ENCODE measurements around the gene ATXN7L2.
"Not testable (repeated sequence)": the region's sequence is repeated elsewhere in the genome, so short reads cannot be mapped to it uniquely, and the experiment has no call there.

The ATXN7L2 gene

DNA sequence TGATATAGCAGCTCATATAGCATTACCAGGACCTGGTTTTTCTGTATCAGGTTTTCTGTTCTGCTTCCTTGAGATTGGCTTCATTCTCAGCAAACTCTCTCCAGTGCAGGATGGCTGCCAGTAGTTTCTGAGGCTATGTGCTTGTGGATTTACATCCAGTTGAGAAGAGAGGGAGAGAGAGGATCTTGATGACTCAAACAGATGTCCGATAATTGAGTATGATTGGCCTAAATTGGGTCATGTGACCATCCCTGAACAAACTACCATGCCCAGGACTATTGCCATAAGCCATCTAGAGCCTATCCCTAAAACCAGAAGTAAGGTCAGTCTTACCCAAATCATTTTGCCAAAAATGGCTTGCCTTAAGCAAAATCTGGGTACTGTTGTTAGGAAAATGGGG is 39.4 kb upstream of the ATXN7L2 start:
- Histone ChIP-seq H2AFZ (ENCODE audit: low read length) (no peak overlapping the region), H3K9me3 (ENCODE audit: low read length) (0 out of 2 replicates have a peak, but pooled peaks cover 3% of the 10 kb centered on the region), H3K4me1 (ENCODE audit: insufficient read depth, low read length, severe bottlenecking) (no peaks in the 10 kb centered on the region), H3K9ac (ENCODE audit: low read length) (no peak overlapping the region), H3K79me2 (ENCODE audit: insufficient read depth, low read length) (no peaks in the 10 kb centered on the region), H3K27me3 (ENCODE audit: insufficient read depth, low read length) (0 out of 2 replicates have a peak, but pooled peaks cover 4% of the 10 kb centered on the region), H3F3A (ENCODE audit: insufficient read depth, low read length) (no peaks in the 10 kb centered on the region), H3K4me2 (ENCODE audit: low read length) (no peak overlapping the region), H3K9me2 (ENCODE audit: low read depth, low read length) (no peaks in the 10 kb centered on the region), H3K27ac (ENCODE audit: low read depth, low read length, poor library complexity, severe bottlenecking) (no peak overlapping the region), H3K36me3 (ENCODE audit: insufficient read depth, low read length) (no peaks in the 10 kb centered on the region), H4K20me1 (ENCODE audit: insufficient read depth, low read length) (no peaks in the 10 kb centered on the region), H3K4me3 (ENCODE audit: low read depth, low read length, poor library complexity, severe bottlenecking) (no peak overlapping the region)
- TF ChIP-seq, protein P1, sequence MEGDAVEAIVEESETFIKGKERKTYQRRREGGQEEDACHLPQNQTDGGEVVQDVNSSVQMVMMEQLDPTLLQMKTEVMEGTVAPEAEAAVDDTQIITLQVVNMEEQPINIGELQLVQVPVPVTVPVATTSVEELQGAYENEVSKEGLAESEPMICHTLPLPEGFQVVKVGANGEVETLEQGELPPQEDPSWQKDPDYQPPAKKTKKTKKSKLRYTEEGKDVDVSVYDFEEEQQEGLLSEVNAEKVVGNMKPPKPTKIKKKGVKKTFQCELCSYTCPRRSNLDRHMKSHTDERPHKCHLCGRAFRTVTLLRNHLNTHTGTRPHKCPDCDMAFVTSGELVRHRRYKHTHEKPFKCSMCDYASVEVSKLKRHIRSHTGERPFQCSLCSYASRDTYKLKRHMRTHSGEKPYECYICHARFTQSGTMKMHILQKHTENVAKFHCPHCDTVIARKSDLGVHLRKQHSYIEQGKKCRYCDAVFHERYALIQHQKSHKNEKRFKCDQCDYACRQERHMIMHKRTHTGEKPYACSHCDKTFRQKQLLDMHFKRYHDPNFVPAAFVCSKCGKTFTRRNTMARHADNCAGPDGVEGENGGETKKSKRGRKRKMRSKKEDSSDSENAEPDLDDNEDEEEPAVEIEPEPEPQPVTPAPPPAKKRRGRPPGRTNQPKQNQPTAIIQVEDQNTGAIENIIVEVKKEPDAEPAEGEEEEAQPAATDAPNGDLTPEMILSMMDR (IDR thresholded peaks at IDR 0.05; ENCODE audit: low read length): no peak
- no peak for TF ChIP-seq EZH2 (IDR thresholded peaks at IDR 0.05; ENCODE audit: borderline replicate concordance, low read length)

DNA sequence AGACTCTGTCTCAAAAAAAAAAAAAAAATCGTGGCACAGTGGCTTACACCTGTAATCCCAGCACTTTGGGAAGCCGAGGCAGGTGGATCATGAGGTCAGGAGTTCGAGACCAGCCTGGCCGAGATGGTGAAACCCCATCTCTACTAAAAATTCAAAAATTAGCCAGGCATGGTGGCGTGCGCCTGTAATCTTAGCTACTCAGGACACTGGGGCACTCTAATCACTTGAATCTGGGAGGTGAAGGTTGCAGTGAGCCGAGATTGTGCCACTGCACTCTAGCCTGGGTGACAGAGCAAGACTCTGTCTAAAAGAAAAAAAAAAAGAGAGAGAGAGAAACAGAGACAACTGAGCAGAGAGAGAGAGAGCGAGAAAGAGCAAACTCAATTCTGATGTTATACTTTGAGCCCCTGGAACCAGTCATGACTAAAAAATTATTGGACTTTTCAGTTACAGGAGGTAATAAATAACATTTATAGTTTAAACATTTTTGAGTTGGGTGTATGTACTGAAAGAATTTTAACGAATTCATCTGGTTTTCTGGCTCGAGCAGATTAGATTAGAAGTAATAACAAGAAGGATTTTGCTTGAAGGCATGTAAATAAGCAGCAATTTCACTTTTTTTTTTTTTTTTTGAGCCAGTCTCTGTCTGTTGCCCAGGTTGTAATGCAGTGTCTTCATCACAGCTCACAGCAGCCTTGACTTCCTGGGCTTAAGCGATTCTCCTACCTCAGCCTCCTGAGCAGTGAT is 37.6 kb upstream of the ATXN7L2 start:
- not testable (repeated sequence) for H3K9me3 ChIP-seq (ENCODE audit: low read length); H3K27ac ChIP-seq (ENCODE audit: low read depth, low read length, poor library complexity, severe bottlenecking); H3K4me2 ChIP-seq (ENCODE audit: low read length); H4K20me1 ChIP-seq (ENCODE audit: insufficient read depth, low read length); H3K4me1 ChIP-seq (ENCODE audit: insufficient read depth, low read length, severe bottlenecking); H3F3A ChIP-seq (ENCODE audit: insufficient read depth, low read length); H3K27me3 ChIP-seq (ENCODE audit: insufficient read depth, low read length); H2AFZ ChIP-seq (ENCODE audit: low read length); H3K36me3 ChIP-seq (ENCODE audit: insufficient read depth, low read length); H3K4me3 ChIP-seq (ENCODE audit: low read depth, low read length, poor library complexity, severe bottlenecking); H3K79me2 ChIP-seq (ENCODE audit: insufficient read depth, low read length); H3K9me2 ChIP-seq (ENCODE audit: low read depth, low read length); H3K9ac ChIP-seq (ENCODE audit: low read length)

DNA sequence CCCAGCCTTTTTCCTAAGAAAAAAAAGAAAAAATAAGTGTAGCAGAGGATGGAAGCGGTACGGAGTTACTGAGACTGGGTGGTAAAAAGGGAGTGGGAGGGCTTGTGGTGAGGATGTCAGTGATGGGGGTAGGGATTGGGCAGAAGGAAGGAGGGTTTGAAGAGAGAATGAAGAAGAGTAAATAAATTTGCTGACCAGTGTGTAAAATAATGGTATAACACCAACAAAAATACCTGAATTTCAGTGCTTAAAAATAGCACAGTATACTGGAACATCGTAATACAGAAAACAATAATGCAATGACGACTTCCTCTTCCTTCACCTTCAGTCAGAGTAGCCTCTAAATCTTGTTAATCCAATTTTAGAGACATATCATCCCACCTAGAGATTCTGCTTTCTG is 36.2 kb upstream of the ATXN7L2 start:
- no peak for TF ChIP-seq EZH2 (IDR thresholded peaks at IDR 0.05; ENCODE audit: borderline replicate concordance, low read length)
- TF ChIP-seq, protein P1 (IDR thresholded peaks at IDR 0.05; ENCODE audit: low read length): no peak
- Histone ChIP-seq H3K4me3 (ENCODE audit: low read depth, low read length, poor library complexity, severe bottlenecking) (no peak overlapping the region), H3K9ac (ENCODE audit: low read length) (no peak overlapping the region), H4K20me1 (ENCODE audit: insufficient read depth, low read length) (no peaks in the 10 kb centered on the region), H3K9me3 (ENCODE audit: low read length) (0 out of 2 replicates have a peak, but pooled peaks cover 5% of the 10 kb centered on the region), H2AFZ (ENCODE audit: low read length) (no peak overlapping the region), H3K9me2 (ENCODE audit: low read depth, low read length) (no peaks in the 10 kb centered on the region), H3F3A (ENCODE audit: insufficient read depth, low read length) (no peaks in the 10 kb centered on the region), H3K27me3 (ENCODE audit: insufficient read depth, low read length) (0 out of 2 replicates have a peak, but pooled peaks cover 4% of the 10 kb centered on the region), H3K79me2 (ENCODE audit: insufficient read depth, low read length) (no peaks in the 10 kb centered on the region), H3K27ac (ENCODE audit: low read depth, low read length, poor library complexity, severe bottlenecking) (no peak overlapping the region), H3K4me2 (ENCODE audit: low read length) (no peak overlapping the region), H3K36me3 (ENCODE audit: insufficient read depth, low read length) (no peaks in the 10 kb centered on the region), H3K4me1 (ENCODE audit: insufficient read depth, low read length, severe bottlenecking) (no peaks in the 10 kb centered on the region)
